HT-29 (cell line): ENCODE data around the gene RASGRP2. TPM values are rescaled to one million over a fixed set of nuclear protein-coding genes. Genes with fewer than 3 reads are reported as not detected.

Source experiments
- total RNA-seq: library from RNA; depleted of rRNA; stranded (reverse); fragments of >200 nt; shearing (Covaris generic); gene quantifications from 2 replicates; pipeline ENCODE4 v1.2.3, GENCODE V29; 2014; rRNA removed

The RASGRP2 gene
- total RNA-seq, 1 experiment from 2014 or later, result not detected

Other genes starting within 250 kb of the RASGRP2 start
- 0.13 TPM in 1 of 2 replicates, not detected in the other for gene SLC22A11, start 188.2 kb downstream of the RASGRP2 start, total RNA-seq
- gene SLC22A12, start 152.9 kb downstream of the RASGRP2 start, total RNA-seq, result not detected in 2 replicates
- not detected in 2 replicates for gene NRXN2, start 20.9 kb downstream of the RASGRP2 start, total RNA-seq
- gene PYGM, start 15.8 kb upstream of the RASGRP2 start, total RNA-seq, result 0.16 and 0.23 TPM in 2 replicates
- gene SF1, start 34.4 kb upstream of the RASGRP2 start, total RNA-seq, result 193 and 251 TPM in 2 replicates
- 44.4 and 57.0 TPM in 2 replicates for gene MAP4K2, start 59.1 kb upstream of the RASGRP2 start, total RNA-seq
- gene MEN1, start 66.4 kb upstream of the RASGRP2 start, total RNA-seq, result 35.1 and 38.0 TPM in 2 replicates
- 22.7 and 24.7 TPM in 2 replicates for gene CDC42BPG, start 100.5 kb upstream of the RASGRP2 start, total RNA-seq
- 118 and 123 TPM in 2 replicates for gene EHD1, start 134.5 kb upstream of the RASGRP2 start, total RNA-seq
- 47.1 and 50.5 TPM in 2 replicates for gene ATG2A, start 173.1 kb upstream of the RASGRP2 start, total RNA-seq
- gene PPP2R5B, start 180.5 kb upstream of the RASGRP2 start, total RNA-seq, result 7.9 and 8.9 TPM in 2 replicates
- gene GPHA2, start 191.8 kb upstream of the RASGRP2 start, total RNA-seq, result not detected in 2 replicates
- not detected in 2 replicates for gene MAJIN, start 228.0 kb upstream of the RASGRP2 start, total RNA-seq